Posterior vena cava (tissue), 2 donors: ENCODE measurements around the gene CDSN. TPM values are rescaled to one million over a fixed set of nuclear protein-coding genes. Genes with fewer than 3 reads are reported as not detected.

ENCODE experiments used
- DNase-seq: peaks from one replicate; pipeline ENCODE4 v3.0.0-alpha.2; 2020; ENCODE audit warnings: low spot score
- intact Hi-C, 2 donors: fragments of 100-400 bp; cut with DNase I; formaldehyde crosslinking; loops; one replicate each; pipeline versions ENCODE4 v1.14.1 to v1.14.2; 2022 to 2023
- total RNA-seq, 2 donors: library from RNA; stranded (reverse); fragmentation: NEBNext Ultra II Directional; extraction: Animal tissue kit (Norgen Biotek cat#: 25700); gene quantifications; one replicate each; pipeline ENCODE4 v1.2.1, GENCODE V29; 2021
- donor health status: DM: yes; HTN: yes; CAD: no.
- donor health status: DM: yes; HTN: yes; CAD: no.

CDSN gene
- total RNA-seq, 2 donors from 2014 or later = not detected

- intact Hi-C loops = no loop called here
- DNase-seq = no peak
Measured at GRCh38 chr6:31125162-31125561, 4.9 kb upstream of the CDSN start.

DNA sequence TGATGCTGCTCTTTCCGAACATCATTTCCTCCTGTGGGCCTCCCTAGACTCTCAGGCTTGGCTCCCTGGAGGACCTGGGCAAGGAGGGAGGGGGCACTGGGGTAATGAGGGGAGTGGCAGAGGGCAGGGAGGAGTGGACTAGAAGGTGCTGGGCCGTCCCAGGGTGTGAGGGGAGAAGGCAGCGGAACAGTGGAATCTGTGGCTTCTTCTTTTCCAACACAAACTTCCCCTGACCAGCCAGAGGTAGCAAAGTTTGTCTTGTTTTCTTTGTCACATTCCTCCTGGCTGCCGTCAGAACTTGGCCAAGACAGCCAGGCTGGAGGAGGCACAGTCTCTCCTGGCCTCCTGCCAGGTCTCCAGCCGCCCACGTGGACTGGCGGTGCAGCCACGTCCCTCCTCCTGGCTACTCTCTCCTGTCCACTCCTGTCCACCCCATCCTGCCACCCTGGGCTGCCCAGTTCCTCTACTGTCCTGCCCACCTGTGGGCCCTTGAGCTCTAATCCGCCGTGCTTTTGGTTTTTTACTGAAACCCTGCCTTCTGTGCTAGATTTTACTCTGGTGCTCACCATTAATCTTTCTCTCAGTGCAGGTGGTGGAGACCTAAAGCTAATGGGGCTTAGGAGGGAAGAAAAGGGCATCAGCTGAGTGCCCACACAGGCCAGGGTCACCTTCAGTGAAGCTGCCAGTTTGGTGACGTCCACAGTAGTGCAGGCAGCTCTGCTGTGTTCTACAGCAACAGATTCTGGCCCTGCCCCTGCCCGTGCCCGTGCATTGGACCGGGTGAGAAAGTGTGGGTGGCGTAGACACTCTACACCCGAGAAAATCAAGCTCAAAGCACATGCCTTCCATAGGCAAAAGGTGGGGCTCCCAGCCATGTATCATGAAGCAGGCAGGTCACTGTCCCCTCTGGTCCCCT, 2.8 kb upstream of the CDSN start:
- intact Hi-C loops = no loop called here
- DNase-seq = peak; percentile 92

DNA sequence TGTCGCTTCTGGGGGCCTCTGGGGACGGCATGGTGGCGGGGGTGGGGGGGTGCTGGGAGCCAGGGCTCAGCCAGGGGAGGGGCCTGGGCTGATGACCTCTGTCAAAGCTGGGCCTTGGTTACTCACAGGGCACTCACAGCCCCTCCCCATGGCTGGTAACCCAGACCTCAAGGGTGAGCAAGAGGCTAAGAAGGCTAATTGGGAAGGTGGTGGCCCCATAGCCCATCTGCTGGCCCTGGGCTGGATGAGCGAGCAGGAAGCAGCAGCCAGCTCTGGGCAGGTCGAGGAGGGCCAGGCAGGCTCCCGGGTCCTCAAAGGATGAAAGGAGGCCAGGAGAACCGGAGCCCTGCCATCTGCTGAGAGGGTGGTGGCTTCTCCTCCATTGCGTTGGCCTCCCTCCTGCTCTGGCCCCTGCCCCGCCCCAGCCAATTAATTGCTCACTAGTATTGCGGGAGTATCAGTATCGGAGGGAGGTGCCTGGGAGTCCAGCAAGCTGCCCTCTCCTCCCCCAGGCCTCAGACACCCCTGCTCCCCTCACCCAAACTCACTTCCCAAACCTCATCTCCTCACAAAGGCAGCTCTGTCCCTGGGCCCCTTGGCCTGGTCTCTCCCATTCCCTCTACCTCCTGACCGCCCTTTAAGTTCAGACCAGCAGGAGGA, 1.0 kb upstream of the CDSN start:
- peak; percentile 68 for DNase-seq
- intact Hi-C loops = no loop called here

- intact Hi-C loops = no loop called here
Measured at GRCh38 chr6:31118178-31118577, 2.1 kb downstream of the CDSN start.

GRCh38 chr6:31116661-31117385, 3.4 kb downstream of the CDSN start:
- intact Hi-C loops = no loop called here
- DNase-seq = peak; percentile 58

More at GRCh38 chr6:31118178-31118577, 2.1 kb downstream of the CDSN start:
- peak; percentile 49 for DNase-seq

- DNase-seq = peak; percentile 74
- intact Hi-C loops = no loop called here
Measured at GRCh38 chr6:31115941-31116560, 4.2 kb downstream of the CDSN start.

DNA sequence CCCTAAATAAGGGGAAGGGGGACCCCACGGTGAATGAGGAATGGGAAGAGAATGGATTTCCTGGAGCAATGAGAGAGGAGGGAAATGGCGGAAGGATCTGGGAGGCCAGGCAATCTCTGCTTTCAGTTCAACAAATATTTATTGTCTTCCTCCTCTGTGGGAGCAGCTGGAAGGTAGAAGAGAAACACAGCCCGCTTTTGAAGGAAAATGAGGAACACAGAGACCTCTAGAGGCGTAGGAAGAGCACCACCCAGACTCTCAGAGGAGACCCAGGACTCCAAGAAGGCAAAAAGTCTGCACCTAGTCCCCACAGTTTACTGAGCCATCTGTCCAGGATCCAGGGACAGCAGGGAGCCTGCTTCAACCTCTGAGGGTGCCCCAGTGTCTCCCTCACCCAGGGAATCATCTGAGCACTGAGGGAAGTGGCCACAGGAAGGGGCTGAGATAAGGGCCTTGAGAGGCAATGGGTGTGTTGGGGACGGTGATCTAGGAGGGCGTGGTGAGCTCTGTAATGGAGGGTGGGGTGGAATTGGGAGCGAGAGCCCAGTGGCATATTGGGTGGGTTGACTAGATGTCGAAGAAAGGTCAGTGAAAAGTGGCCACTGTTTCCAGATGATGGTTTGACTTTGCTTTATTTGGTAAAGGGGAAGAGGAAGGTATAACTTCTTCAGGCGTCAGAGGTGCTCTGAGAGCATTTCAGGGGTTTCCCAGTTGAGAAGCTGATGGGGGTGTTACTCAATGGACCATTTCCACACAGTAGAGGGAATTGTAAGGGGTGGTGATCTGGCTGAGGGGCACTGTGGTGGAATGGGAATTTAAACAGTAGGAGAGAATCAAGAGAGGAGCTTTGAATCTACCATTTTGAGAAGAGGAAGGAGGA, 5.0 kb downstream of the CDSN start:
- intact Hi-C loops = no loop called here
- DNase-seq = peak; percentile 29

GRCh38 chr6:31114541-31114878, 5.7 kb downstream of the CDSN start, which contains the start of gene PSORS1C1:
TSS of gene PSORS1C1 (plus strand) at chr6:31114800. CDS start at chr6:31129633, 14,833 bp downstream.
- DNase-seq = peak; percentile 95
- intact Hi-C loops = no loop called here

DNA sequence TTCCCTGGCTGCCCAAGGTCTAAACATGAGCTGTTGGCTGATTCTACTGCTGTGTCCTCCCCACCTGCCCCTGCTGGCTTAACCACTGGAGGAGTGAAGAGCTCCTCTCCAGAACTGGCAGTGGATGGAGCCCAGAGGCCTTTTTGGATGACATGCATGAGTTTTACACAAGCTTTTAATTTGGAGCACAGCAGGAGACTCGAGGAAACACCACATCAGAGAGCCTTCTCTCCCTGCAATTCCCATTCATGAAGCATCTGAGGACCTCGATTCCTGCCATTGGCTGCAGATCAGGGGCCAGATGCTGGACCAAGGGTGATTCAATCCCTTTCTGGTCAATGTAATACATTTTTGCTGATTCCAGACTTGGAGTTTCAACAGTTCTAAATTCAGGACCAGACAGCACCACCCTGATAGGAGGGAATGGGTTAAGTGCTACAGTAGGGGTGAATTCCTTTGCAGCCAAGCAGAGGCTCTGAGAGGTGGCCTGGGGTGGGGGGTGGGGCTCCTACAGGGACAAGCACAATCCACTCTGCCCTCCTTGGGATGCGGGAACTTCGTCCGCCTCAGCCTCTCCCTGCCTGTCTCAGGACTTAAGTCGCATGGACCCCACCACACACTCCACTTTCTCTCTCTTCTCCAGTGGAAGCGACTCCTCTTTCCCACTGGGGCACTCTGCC, 6.2 kb downstream of the CDSN start:
- intact Hi-C loops = no loop called here
- DNase-seq = no peak

- no peak for DNase-seq
- intact Hi-C loops = no loop called here
Measured at GRCh38 chr6:31112478-31112877, 7.8 kb downstream of the CDSN start, which contains the start of gene C6orf15. TSS of gene C6orf15 (minus strand) at chr6:31112575. CDS start at chr6:31112555, 20 bp downstream.

GRCh38 chr6:31111712-31112111, 8.5 kb downstream of the CDSN start:
- intact Hi-C loops = no loop called here
- DNase-seq = no peak

GRCh38 chr6:31110825-31111582, 9.2 kb downstream of the CDSN start:
- DNase-seq = no peak
- intact Hi-C loops = no loop called here

DNA sequence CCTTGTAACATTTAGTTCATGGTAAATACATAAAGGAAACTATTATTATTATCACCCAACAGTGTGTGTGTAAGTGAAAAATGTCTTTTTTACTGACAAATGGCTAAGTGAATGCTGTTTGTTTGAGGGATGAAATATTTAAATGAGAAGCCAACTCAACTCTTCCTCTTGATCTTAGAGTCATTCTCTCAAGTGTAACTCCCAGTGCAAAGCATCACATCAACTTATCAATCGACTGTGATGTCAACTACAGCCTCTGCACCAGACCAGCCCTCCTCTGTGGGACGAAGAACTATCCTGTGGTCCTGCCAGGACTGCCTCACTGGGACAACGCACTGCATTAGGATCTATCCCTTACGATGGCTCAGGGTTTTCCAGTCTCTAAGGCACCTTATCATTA, 13.2 kb downstream of the CDSN start:
- intact Hi-C loops = no loop called here
- no peak for DNase-seq

DNA sequence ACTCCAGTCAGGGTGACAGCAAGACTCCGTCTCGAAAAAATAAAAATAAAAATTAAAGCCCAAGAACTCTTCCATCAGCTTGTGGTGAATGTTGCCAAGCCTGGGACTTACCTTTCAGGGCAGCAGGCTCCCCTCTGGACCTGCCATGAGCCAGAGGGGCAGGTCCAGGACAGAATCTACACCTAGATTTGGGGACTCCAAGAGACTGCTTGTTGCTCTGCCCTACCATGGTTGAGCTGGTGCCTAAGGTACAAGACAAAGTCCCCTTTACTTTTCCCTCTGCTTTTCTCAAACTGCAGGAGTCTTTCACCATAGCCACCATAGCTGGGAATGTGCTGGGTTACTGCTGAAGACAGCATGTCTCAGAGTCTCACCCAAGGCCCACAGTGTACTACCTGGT, 17.1 kb downstream of the CDSN start:
- intact Hi-C loops = no loop called here
- DNase-seq = no peak

GRCh38 chr6:31098449-31098938, 21.8 kb downstream of the CDSN start:
- intact Hi-C loops = loop anchor here in 1 of 2 donors (10.0 kb wide), 1 partner anchor 434 kb away; no protein-coding TSS in a partner anchor
- no peak for DNase-seq

GRCh38 chr6:31096656-31097055, 23.6 kb downstream of the CDSN start:
- no peak for DNase-seq
- intact Hi-C loops = loop anchor here in 1 of 2 donors (10.0 kb wide), 1 partner anchor 432 kb away; no protein-coding TSS in a partner anchor

DNA sequence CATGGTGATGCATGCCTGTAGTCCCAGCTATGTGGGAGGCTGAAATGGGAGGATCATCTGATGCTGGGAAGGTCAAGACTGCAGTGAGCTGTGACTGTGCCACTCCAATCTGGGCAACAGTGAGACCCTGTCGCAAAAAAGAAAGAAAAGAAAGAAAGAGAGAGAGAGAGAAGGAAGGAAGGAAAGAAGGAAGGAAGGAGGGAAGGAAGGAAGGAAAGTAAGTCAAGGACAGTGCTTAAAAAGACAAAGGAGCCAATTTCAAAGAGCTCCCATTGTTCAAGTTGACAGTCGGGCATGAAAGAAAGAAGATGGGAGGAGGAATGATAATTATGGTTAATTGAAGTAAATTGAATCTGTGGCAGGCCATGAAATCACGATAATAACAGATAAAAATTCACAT, 24.0 kb downstream of the CDSN start:
- intact Hi-C loops = loop anchor here in 1 of 2 donors (10.0 kb wide), 1 partner anchor 431 kb away; no protein-coding TSS in a partner anchor
- no peak for DNase-seq
